Sigmoid colon (tissue), 7 donors: ENCODE results near the gene FEZ2. TPM values are rescaled to one million over a fixed set of nuclear protein-coding genes. Genes with fewer than 3 reads are reported as not detected.
A peak's percentile ranks its signal among the peaks of the same experiment; 100 is the strongest.
"Not testable (repeated sequence)": the region's sequence is repeated elsewhere in the genome, so short reads cannot be mapped to it uniquely, and the experiment has no call there.

ENCODE experiments used
- DNase-seq: peaks from one replicate; pipeline ENCODE4 v3.0.0-alpha.2; 2019
- H3K27ac ChIP-seq, 4 donors: fragments of 200-600 bp; sonication (generic); one replicate each; pipeline ENCODE4 v1.5.1; 2016 to 2019; ENCODE audit warnings: mild to moderate bottlenecking in 1 of 4
- H3K27me3 ChIP-seq, 3 donors: fragments of 200-600 bp; sonication (generic); one replicate each; pipeline ENCODE4 v1.5.1; 2019; ENCODE audit warnings: mild to moderate bottlenecking in 1 of 3
- H3K36me3 ChIP-seq, 4 donors: fragments of 200-600 bp; sonication (generic); one replicate each; pipeline ENCODE4 v1.5.1; 2016 to 2019
- H3K4me1 ChIP-seq, 4 donors: fragments of 200-600 bp; sonication (generic); one replicate each; pipeline ENCODE4 v1.5.1; 2017 to 2019
- H3K4me3 ChIP-seq, 4 donors: fragments of 200-600 bp; sonication (generic); one replicate each; pipeline ENCODE4 v1.5.1; 2017 to 2019; ENCODE audit warnings: mild to moderate bottlenecking in 2 of 4, moderate library complexity in 1 of 4
- H3K9me3 ChIP-seq, 4 donors: fragments of 200-600 bp in 3 of 4; sonication (generic) in 3 of 4; one replicate each; pipeline versions ENCODE4 v1.5.1 to v1.6.1; 2013 to 2019
- CTCF ChIP-seq, 4 experiments: fragments of 450-650 bp in 3 of 4; fragments of 200-600 bp in 1 of 4; IDR thresholded peaks; one replicate each; pipeline ENCODE4 v1.5.1; 2016 to 2019; ENCODE audit warnings: antibody characterized with exemption in 4 of 4, mild to moderate bottlenecking in 3 of 4, moderate library complexity in 2 of 4
- EP300 ChIP-seq, 4 donors: sonication (generic); formaldehyde crosslinking; IDR thresholded peaks; one replicate each; pipeline ENCODE4 v1.6.1; 2017; ENCODE audit warnings: antibody characterized with exemption in 4 of 4
- POLR2A ChIP-seq, 2 donors: fragments of 450-650 bp; IDR thresholded peaks; one replicate each; pipeline ENCODE4 v1.6.1; 2016; ENCODE audit warnings: antibody characterized with exemption in 2 of 2, mild to moderate bottlenecking in 2 of 2, moderate library complexity in 2 of 2
- POLR2AphosphoS5 ChIP-seq, 4 donors: sonication (generic); formaldehyde crosslinking; IDR thresholded peaks; one replicate each; pipeline ENCODE4 v1.6.1; 2017; ENCODE audit warnings: antibody characterized with exemption in 4 of 4
- WGBS, 2 donors: extraction: QIAGEN DNeasy Blood & Tissue Kit; methylation state at CpG; one replicate each; pipeline ENCODE4 v1.1.7; 2013; 5-methylcytosine and 5-hydroxymethylcytosine counted together
- intact Hi-C: fragments of 100-400 bp; cut with DNase I; formaldehyde crosslinking; loops from one replicate; pipeline ENCODE4 v1.15.1; 2023
- polyA plus RNA-seq, 3 donors: library from polyadenylated mRNA; stranded (reverse); fragments of 200-250 nt; gene quantifications; one replicate each; pipeline ENCODE4 v1.2.3, GENCODE V29; 2013
- total RNA-seq, 4 donors: library from RNA; depleted of rRNA; stranded (reverse); fragments of >200 nt; gene quantifications; one replicate each; pipeline ENCODE4 v1.1.0, GENCODE V29; 2016
- donor health status: healthy with polysubstance abuse.
- donor health status: Bipolar disorder and iron deficiency.
- donor health status: healthy.

Gene FEZ2
- total and polyA plus RNA-seq, 7 donors: 25.9 to 53.9 (median 41.8) TPM

DNA sequence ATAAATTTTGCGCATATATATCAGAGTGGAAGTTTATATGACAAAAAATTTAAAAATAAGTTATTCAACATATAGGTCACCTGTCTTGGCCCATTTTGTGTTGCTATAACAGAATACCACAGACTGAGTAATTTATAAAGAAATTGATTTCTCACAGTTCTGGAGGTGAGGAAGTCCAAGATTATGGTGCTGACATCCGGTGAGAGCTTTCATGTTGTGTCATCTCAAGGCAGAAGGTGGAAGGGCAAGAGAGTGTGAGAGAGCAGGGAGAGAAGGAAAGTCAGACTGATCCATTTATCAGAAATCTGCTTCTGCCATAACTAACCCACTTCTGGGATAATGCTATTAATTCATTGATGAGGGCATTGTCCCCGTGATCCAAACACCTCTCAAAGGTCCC lies 9.0 kb upstream of the FEZ2 start:
- Histone ChIP-seq H3K9me3 (no peaks in the 10 kb centered on the region), H3K36me3 (no peaks in the 10 kb centered on the region), H3K4me3 (no peak overlapping the region), H3K4me1 (no peaks in the 10 kb centered on the region), H3K27ac (no peak overlapping the region), H3K27me3 (no peaks in the 10 kb centered on the region)
- no peak for TF ChIP-seq CTCF (IDR thresholded peaks at IDR 0.05)
- TF ChIP-seq POLR2A (IDR thresholded peaks at IDR 0.05): no peak
- TF ChIP-seq EP300 (IDR thresholded peaks at IDR 0.05): no peak
- TF ChIP-seq POLR2AphosphoS5 (IDR thresholded peaks at IDR 0.05): no peak
- 91 to 92% methylated on average over 3 of the region's 3 CpGs for WGBS, 2 donors
- DNase-seq: no peak
- intact Hi-C loops: no loop called here

DNA sequence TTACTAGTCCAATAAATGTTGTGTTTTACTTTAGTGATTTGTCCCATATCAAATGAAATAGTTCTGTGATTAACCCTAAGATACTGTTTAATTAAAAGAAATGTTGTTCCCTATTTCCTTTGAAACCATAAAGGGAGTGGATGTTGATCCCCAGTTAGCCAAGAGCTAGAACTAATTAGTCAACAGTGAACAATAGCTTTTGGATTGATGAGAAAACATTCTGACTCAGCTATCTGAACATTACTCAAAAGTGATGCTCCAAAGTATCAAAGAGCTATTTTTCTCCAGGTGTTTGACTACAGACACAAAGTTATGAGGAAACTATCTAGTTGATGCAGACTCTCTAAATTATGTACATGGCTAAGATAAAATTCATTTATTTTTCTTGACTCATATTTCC lies 7.3 kb upstream of the FEZ2 start:
- DNase-seq: no peak
- H3K4me1 ChIP-seq: no peaks in the 10 kb centered on the region
- intact Hi-C loops: no loop called here
- TF ChIP-seq POLR2AphosphoS5 (IDR thresholded peaks at IDR 0.05): no peak
- no peak for TF ChIP-seq POLR2A (IDR thresholded peaks at IDR 0.05)
- TF ChIP-seq EP300 (IDR thresholded peaks at IDR 0.05): no peak
- TF ChIP-seq CTCF (IDR thresholded peaks at IDR 0.05): no peak
- H3K4me3 ChIP-seq: no peak overlapping the region
- H3K27ac ChIP-seq: no peak overlapping the region
- no peaks in the 10 kb centered on the region for H3K36me3 ChIP-seq
- H3K27me3 ChIP-seq: no peaks in the 10 kb centered on the region
- H3K9me3 ChIP-seq: no peaks in the 10 kb centered on the region

DNA sequence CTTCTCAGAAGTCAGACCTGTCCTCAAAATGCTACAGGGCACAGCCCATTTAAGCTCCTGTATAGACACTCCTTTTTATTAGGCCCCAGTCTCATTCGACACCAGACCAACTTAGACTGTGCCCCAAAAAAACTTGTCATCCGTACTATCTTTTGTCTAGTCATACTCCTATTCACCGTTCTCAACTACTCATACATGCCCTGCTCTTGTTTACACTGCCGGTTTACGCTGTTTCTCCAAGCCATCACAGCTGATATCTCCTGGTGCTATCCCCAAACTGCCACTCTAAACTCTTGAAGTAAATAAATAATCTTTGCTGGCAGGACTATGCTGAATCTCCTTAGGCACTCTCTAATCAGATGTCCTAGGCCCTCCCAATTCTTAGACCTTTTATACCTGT lies 5.7 kb upstream of the FEZ2 start:
- H3K36me3 ChIP-seq, H3K4me1 ChIP-seq, H3K4me3 ChIP-seq, DNase-seq, H3K27ac ChIP-seq, H3K9me3 ChIP-seq, H3K27me3 ChIP-seq, intact Hi-C loops: not testable (repeated sequence)
- WGBS, 2 donors: 94 to 96% methylated on average over 5 of the region's 5 CpGs

DNA sequence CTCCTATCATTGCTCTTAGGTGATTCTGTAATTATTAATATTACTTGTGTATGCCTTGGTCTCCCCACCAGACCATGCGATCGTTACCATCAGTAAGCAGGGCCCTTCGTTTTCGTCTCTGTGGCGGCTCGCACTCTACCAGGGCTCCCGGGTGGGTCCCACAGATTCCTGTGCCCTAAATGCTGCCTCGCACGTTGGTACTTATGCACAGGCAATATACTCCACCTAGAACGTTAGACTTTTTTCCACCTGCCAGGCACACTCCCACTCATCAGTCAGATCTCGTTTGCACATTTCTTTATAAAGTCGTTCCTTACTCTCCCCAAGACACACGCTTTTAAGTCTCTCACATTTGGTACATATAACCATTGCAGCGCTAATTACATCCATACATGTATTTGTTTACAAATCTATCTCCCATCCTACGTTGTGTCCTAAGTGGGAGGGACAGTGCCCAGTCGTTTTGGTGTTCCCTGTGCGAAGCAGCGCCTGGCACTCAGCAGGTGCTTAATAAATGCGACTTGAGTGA lies 901 bp downstream of the FEZ2 start:
- Histone ChIP-seq H3K4me1 (peaks cover 0 to 36% (median 27%) of the 10 kb centered on the region in 4 donors), H3K4me3 (peak overlapping the region; percentile 92 to 100 (median 98)), H3K9me3 (no peaks in the 10 kb centered on the region), H3K27me3 (no peaks in the 10 kb centered on the region), H3K27ac (peak overlapping the region; percentile 97 to 100 (median 98)), H3K36me3 (no peaks in the 10 kb centered on the region)
- no peak for DNase-seq
- TF ChIP-seq POLR2A (IDR thresholded peaks at IDR 0.05) (no peak), CTCF (IDR thresholded peaks at IDR 0.05) (no peak), POLR2AphosphoS5 (IDR thresholded peaks at IDR 0.05) (no peak), EP300 (IDR thresholded peaks at IDR 0.05) (no peak)
- intact Hi-C loops: loop anchor here (2.0 kb wide), 1 partner anchor 242 kb away; the partner anchor contains the start of gene CRIM1
- 13 to 31% methylated on average over 19 of the region's 19 CpGs for WGBS, 2 donors

- H3K27me3 ChIP-seq: no peaks in the 10 kb centered on the region
- DNase-seq: no peak
- TF ChIP-seq POLR2AphosphoS5 (IDR thresholded peaks at IDR 0.05) (no peak), EP300 (IDR thresholded peaks at IDR 0.05) (no peak), POLR2A (IDR thresholded peaks at IDR 0.05) (no peak), CTCF (IDR thresholded peaks at IDR 0.05) (no peak)
- no peaks in the 10 kb centered on the region for H3K36me3 ChIP-seq
- intact Hi-C loops: loop anchor here (2.0 kb wide), 1 partner anchor 242 kb away; the partner anchor contains the start of gene CRIM1
- H3K27ac ChIP-seq: no peak overlapping the region
- no peaks in the 10 kb centered on the region for H3K9me3 ChIP-seq
- H3K4me1 ChIP-seq: peaks cover 0 to 36% (median 27%) of the 10 kb centered on the region in 4 donors
- peak overlapping the region in 1 of 4 donors; percentile 100 for H3K4me3 ChIP-seq
- WGBS, 2 donors: 89 to 97% methylated on average over 12 of the region's 12 CpGs
These were observed 1.6 kb downstream of the FEZ2 start for GRCh38 chr2:36596397-36596796.
